ENCODE measurements around the gene VPS39.

GRCh38 chr15:42210696-42211095 lies 2.6 kb upstream of the VPS39 start:
- TF ChIP-seq, protein P1, sequence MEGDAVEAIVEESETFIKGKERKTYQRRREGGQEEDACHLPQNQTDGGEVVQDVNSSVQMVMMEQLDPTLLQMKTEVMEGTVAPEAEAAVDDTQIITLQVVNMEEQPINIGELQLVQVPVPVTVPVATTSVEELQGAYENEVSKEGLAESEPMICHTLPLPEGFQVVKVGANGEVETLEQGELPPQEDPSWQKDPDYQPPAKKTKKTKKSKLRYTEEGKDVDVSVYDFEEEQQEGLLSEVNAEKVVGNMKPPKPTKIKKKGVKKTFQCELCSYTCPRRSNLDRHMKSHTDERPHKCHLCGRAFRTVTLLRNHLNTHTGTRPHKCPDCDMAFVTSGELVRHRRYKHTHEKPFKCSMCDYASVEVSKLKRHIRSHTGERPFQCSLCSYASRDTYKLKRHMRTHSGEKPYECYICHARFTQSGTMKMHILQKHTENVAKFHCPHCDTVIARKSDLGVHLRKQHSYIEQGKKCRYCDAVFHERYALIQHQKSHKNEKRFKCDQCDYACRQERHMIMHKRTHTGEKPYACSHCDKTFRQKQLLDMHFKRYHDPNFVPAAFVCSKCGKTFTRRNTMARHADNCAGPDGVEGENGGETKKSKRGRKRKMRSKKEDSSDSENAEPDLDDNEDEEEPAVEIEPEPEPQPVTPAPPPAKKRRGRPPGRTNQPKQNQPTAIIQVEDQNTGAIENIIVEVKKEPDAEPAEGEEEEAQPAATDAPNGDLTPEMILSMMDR (IDR thresholded peaks at IDR 0.05) = no peak
- no peak for TF ChIP-seq POLR2A (IDR thresholded peaks at IDR 0.05)
